A549 (cell line): ENCODE data around the gene EGFLAM. TPM values are rescaled to one million over a fixed set of nuclear protein-coding genes. Genes with fewer than 3 reads are reported as not detected.
A peak's percentile ranks its signal among the peaks of the same experiment; 100 is the strongest.

ENCODE experiments used
- ATAC-seq, 2 experiments: fragments of 200-7000 bp in 1 of 2; fragments of >200 bp in 1 of 2; cut with Nextera tagmentation in 1 of 2; cut with Tn5 transposase in 1 of 2; 3 replicates each; pipeline versions ENCODE4 v1.8.0 to v1.9.1; 2018 to 2020; ENCODE audit warnings: mild to moderate bottlenecking in 1 of 2, moderate library complexity in 1 of 2
- CTCF ChIA-PET: fragments of 300-600 bp; sonication (Branson Sonifier 250); formaldehyde crosslinking; extraction: SDS; loops from one replicate; lab custom pipeline; 2021; ENCODE audit warnings: antibody characterized with exemption, inconsistent platforms; lab: Yijun Ruan, JAX
- POLR2A ChIA-PET: fragments of 350-600 bp; formaldehyde crosslinking; extraction: SDS; loops from one replicate; lab custom pipeline; 2021; ENCODE audit warnings: antibody characterized with exemption, inconsistent platforms; lab: Yijun Ruan, JAX
- DNase-seq, 2 experiments: peaks; one replicate each; pipeline versions ENCODE4 v3.0.0 to v3.0.0-alpha.2; 2011 to 2016; ENCODE audit warnings: low read depth in 1 of 2, low spot score in 1 of 2
- FAIRE-seq: peaks from 2 replicates; lab custom pipeline; 2011; peaks lifted over from hg19 to GRCh38; lab: Jason Lieb, UNC
- H3K27ac ChIP-seq, 2 experiments: fragments of >200 bp; sonication (Bioruptor Twin); formaldehyde crosslinking; 3 replicates each; pipeline ENCODE4 v1.5.1; 2016 to 2017
- H3K4me1 ChIP-seq: fragments of >200 bp; sonication (Bioruptor Twin); formaldehyde crosslinking; 3 replicates; pipeline ENCODE4 v1.6.1; 2016
- H3K4me2 ChIP-seq: fragments of >200 bp; sonication (Bioruptor Twin); formaldehyde crosslinking; 3 replicates; pipeline ENCODE4 v1.6.1; 2016
- H3K4me3 ChIP-seq: fragments of >200 bp; sonication (Bioruptor Twin); formaldehyde crosslinking; 3 replicates; pipeline ENCODE4 v1.5.1; 2016
- H3K9me3 ChIP-seq: fragments of >200 bp; sonication (Bioruptor Twin); formaldehyde crosslinking; 3 replicates; pipeline ENCODE4 v1.6.1; 2016
- BHLHE40 ChIP-seq: IDR thresholded peaks from 2 replicates; pipeline ENCODE4 v1.6.1; 2012; ENCODE audit warnings: low read depth, low read length, inconsistent platforms
- CEBPB ChIP-seq, 2 experiments: fragments of >200 bp in 1 of 2; sonication (Bioruptor Twin) in 1 of 2; formaldehyde crosslinking in 1 of 2; IDR thresholded peaks; 2 replicates each; pipeline ENCODE4 v1.6.1; 2012 to 2016
- CHD2 ChIP-seq: fragments of 150-350 bp; IDR thresholded peaks from 2 replicates; pipeline ENCODE4 v1.6.1; 2014; ENCODE audit warnings: low read length; ENCODE audit not compliant: partially characterized antibody
- CHD4 ChIP-seq: fragments of 200-600 bp; sonication (generic); IDR thresholded peaks from 2 replicates; pipeline ENCODE4 v1.6.1; 2016; ENCODE audit warnings: antibody characterized with exemption, mild to moderate bottlenecking, borderline replicate concordance
- CTCF ChIP-seq: fragments of >200 bp; sonication (Bioruptor Twin); formaldehyde crosslinking; IDR thresholded peaks from 3 replicates; pipeline ENCODE4 v1.5.1; 2016
- EP300 ChIP-seq, 2 experiments: fragments of >200 bp; sonication (Bioruptor Twin); formaldehyde crosslinking; IDR thresholded peaks; 2 replicates in 1 of 2; 3 replicates in 1 of 2; pipeline ENCODE4 v1.6.1; 2016 to 2017
- FOSB ChIP-seq: fragments of 250-450 bp; sonication (Bioruptor Pico); IDR thresholded peaks from 2 replicates; pipeline ENCODE4 v1.5.0; 2020; ENCODE audit warnings: mild to moderate bottlenecking, moderate library complexity
- FOXS1 ChIP-seq: fragments of 250-450 bp; sonication (Bioruptor Pico); IDR thresholded peaks from 2 replicates; pipeline ENCODE4 v1.5.0; 2020; ENCODE audit warnings: mild to moderate bottlenecking, moderate library complexity
- GATA3 ChIP-seq: IDR thresholded peaks from 2 replicates; pipeline ENCODE4 v1.6.1; 2012; ENCODE audit warnings: borderline replicate concordance
- HDAC2 ChIP-seq: fragments of 200-600 bp; sonication (generic); IDR thresholded peaks from 2 replicates; pipeline ENCODE4 v1.6.1; 2016
- HMGXB4 ChIP-seq: fragments of 250-450 bp; sonication (Bioruptor Pico); IDR thresholded peaks from 2 replicates; pipeline ENCODE4 v1.5.0; 2021; ENCODE audit warnings: mild to moderate bottlenecking, moderate library complexity, borderline replicate concordance
- HOXB13 ChIP-seq: fragments of 250-450 bp; sonication (Bioruptor Pico); IDR thresholded peaks from 2 replicates; pipeline ENCODE4 v1.5.0; 2020; ENCODE audit warnings: low read depth, mild to moderate bottlenecking, moderate library complexity
- JUN ChIP-seq, 2 experiments: fragments of >200 bp; sonication (Bioruptor Twin); formaldehyde crosslinking; IDR thresholded peaks; 2 replicates in 1 of 2; 3 replicates in 1 of 2; pipeline ENCODE4 v1.6.1; 2016 to 2017
- JUNB ChIP-seq: fragments of >200 bp; sonication (Bioruptor Twin); formaldehyde crosslinking; IDR thresholded peaks from 2 replicates; pipeline ENCODE4 v1.6.1; 2016
- MAFK ChIP-seq: fragments of 450-650 bp; IDR thresholded peaks from 2 replicates; pipeline ENCODE4 v1.6.1; 2014; ENCODE audit not compliant: partially characterized antibody
- MAX ChIP-seq: IDR thresholded peaks from 2 replicates; pipeline ENCODE4 v1.6.1; 2012
- MAZ ChIP-seq: fragments of 150-350 bp; IDR thresholded peaks from 2 replicates; pipeline ENCODE4 v1.6.1; 2014; ENCODE audit warnings: antibody characterized with exemption, low read depth, low read length, borderline replicate concordance
- NFE2L2 ChIP-seq: fragments of 150-350 bp; conservative IDR thresholded peaks from 2 replicates; pipeline ENCODE4 v1.6.1; 2014; ENCODE audit warnings: low read length
- PBX3 ChIP-seq: IDR thresholded peaks from 2 replicates; pipeline ENCODE4 v1.6.1; 2012
- PHF8 ChIP-seq: fragments of 200-600 bp; sonication (generic); IDR thresholded peaks from 2 replicates; pipeline ENCODE4 v1.6.1; 2016; ENCODE audit warnings: low read depth, mild to moderate bottlenecking, antibody characterized with exemption, moderate library complexity, borderline replicate concordance
- RAD21 ChIP-seq, 2 experiments: fragments of >200 bp in 1 of 2; sonication (Bioruptor Twin) in 1 of 2; formaldehyde crosslinking in 1 of 2; IDR thresholded peaks in 1 of 2; conservative IDR thresholded peaks in 1 of 2; 2 replicates in 1 of 2; 3 replicates in 1 of 2; pipeline ENCODE4 v1.6.1; 2012 to 2018; ENCODE audit warnings: inconsistent platforms in 1 of 2
- REST ChIP-seq: fragments of 200-600 bp; sonication (generic); IDR thresholded peaks from 2 replicates; pipeline ENCODE4 v1.6.1; 2016; ENCODE audit warnings: antibody characterized with exemption, mild to moderate bottlenecking, moderate library complexity
- TP53 ChIP-seq: fragments of 250-450 bp; sonication (Bioruptor Pico); IDR thresholded peaks from 2 replicates; pipeline ENCODE4 v1.5.0; 2021; ENCODE audit warnings: mild to moderate bottlenecking, moderate library complexity
- USF2 ChIP-seq: fragments of 450-650 bp; IDR thresholded peaks from 2 replicates; pipeline ENCODE4 v1.6.1; 2014; ENCODE audit warnings: antibody characterized with exemption
- ZC3H11A ChIP-seq: fragments of 450-650 bp; IDR thresholded peaks from 2 replicates; pipeline ENCODE4 v1.6.1; 2014; ENCODE audit warnings: antibody characterized with exemption, mild to moderate bottlenecking
- WGBS: methylation state at CpG from one replicate; pipeline ENCODE4 v1.1.6; 2017; ENCODE audit errors: missing lambda C conversion rate; 5-methylcytosine and 5-hydroxymethylcytosine counted together
- polyA plus RNA-seq, 4 experiments: library from polyadenylated mRNA; depleted of rRNA in 3 of 4; stranded (reverse); fragments of >200 nt; fragmentation: RNase III in 1 of 4; extraction: RNeasy Plus Mini Kit Qiagen cat#74134 plus additional on column Dnase treatment in 1 of 4; gene quantifications; 2 replicates in 3 of 4; 3 replicates in 1 of 4; pipeline ENCODE4 v1.2.3, GENCODE V29; 2011 to 2017

The EGFLAM gene
- polyA plus RNA-seq, 2 of the 4 experiments (the other 2 are of a cell fraction) = 0.13 TPM; not detected in 1

GRCh38 chr5:38463634-38464521 is 205.5 kb downstream of the EGFLAM start (continued):
- TF ChIP-seq PBX3 (peak; percentile 60), EP300 (IDR thresholded peaks at IDR 0.05) (peak; percentile 61 to 83; a peak in 3 of 5 replicates), HDAC2 (no peak), BHLHE40 (no peak), JUN (IDR thresholded peaks at IDR 0.05) (peak; percentile 86; a peak in 4 of 5 replicates), MAZ (no peak), JUNB (peak; percentile 96), CEBPB (IDR thresholded peaks at IDR 0.05) (peak in 1 of 2 experiments; percentile 54; a peak in 1 of 4 replicates), TP53 (no peak), GATA3 (peak; percentile 85; the same call in 1 of the 2 replicates)

GRCh38 chr5:38465061-38465460 is 206.7 kb downstream of the EGFLAM start:
- Histone ChIP-seq H3K4me1 (peaks cover 62% of the 10 kb centered on the region), H3K4me3 (no peak overlapping the region), H3K27ac (peak overlapping the region; percentile 36 to 83), H3K9me3 (no peaks in the 10 kb centered on the region), H3K4me2 (peak overlapping the region; percentile 74; the same call in 2 of the 3 replicates)
- TF ChIP-seq NFE2L2 = no peak
- TF ChIP-seq HOXB13 (CRISPR knock-in tag) = no peak
- no peak for TF ChIP-seq MAFK
- TF ChIP-seq REST = no peak
- no peak for TF ChIP-seq HDAC2
- TF ChIP-seq FOSB (CRISPR knock-in tag) = no peak
- no peak for TF ChIP-seq MAX
- no peak for TF ChIP-seq ZC3H11A
- TF ChIP-seq JUNB = no peak
- TF ChIP-seq EP300 (IDR thresholded peaks at IDR 0.05) = no peak
- TF ChIP-seq JUN (IDR thresholded peaks at IDR 0.05) = no peak
- TF ChIP-seq USF2 = no peak
- TF ChIP-seq CHD4 = no peak
- no peak for TF ChIP-seq PHF8
- no peak for TF ChIP-seq CTCF
- TF ChIP-seq CHD2 = no peak
- no peak for TF ChIP-seq HMGXB4 (CRISPR knock-in tag)
- no peak for TF ChIP-seq FOXS1 (CRISPR knock-in tag)
- no peak for TF ChIP-seq RAD21 (conservative IDR thresholded peaks at IDR 0.05 in 1 of 2, IDR thresholded peaks at IDR 0.05 in 1 of 2)
- CTCF ChIA-PET = interaction anchor here (0.6 to 8.2 kb wide), 8 partner anchors 10 to 344 kb away, joined by 3 to 74 read pairs (median 4); no protein-coding TSS in a partner anchor
- ATAC-seq (no peak), DNase-seq (no peak), FAIRE-seq (no peak)
- POLR2A ChIA-PET = no interaction called here
- 66% methylated on average over 2 of the region's 2 CpGs for WGBS
